HUES48 (cell line): ENCODE measurements around the gene NOC2L.
"Not testable (repeated sequence)": the region's sequence is repeated elsewhere in the genome, so short reads cannot be mapped to it uniquely, and the experiment has no call there.

Source experiments
- H3K27ac ChIP-seq: one replicate; pipeline ENCODE4 v1.7.0; 2013; ENCODE audit warnings: low read depth, low read length, inconsistent platforms
- H3K27me3 ChIP-seq: 2 replicates; pipeline ENCODE4 v1.6.1; 2013; ENCODE audit warnings: mild to moderate bottlenecking, low read length; ENCODE audit not compliant: control insufficient read depth, insufficient read depth
- H3K36me3 ChIP-seq: 2 replicates; pipeline ENCODE4 v1.6.1; 2013; ENCODE audit warnings: low read length; ENCODE audit not compliant: control insufficient read depth, insufficient read depth
- H3K4me1 ChIP-seq: 2 replicates; pipeline ENCODE4 v1.6.1; 2013; ENCODE audit warnings: mild to moderate bottlenecking, low read length; ENCODE audit not compliant: control insufficient read depth, insufficient read depth
- H3K4me3 ChIP-seq: 2 replicates; pipeline ENCODE4 v1.5.1; 2013; ENCODE audit warnings: mild to moderate bottlenecking, low read depth, low read length
- H3K9ac ChIP-seq: 2 replicates; pipeline ENCODE4 v1.6.1; 2013; ENCODE audit warnings: mild to moderate bottlenecking, low read depth, low read length, moderate library complexity
- H3K9me3 ChIP-seq: 2 replicates; pipeline ENCODE4 v1.6.1; 2013; ENCODE audit warnings: low read length; ENCODE audit not compliant: control insufficient read depth, insufficient read depth

NOC2L gene

DNA sequence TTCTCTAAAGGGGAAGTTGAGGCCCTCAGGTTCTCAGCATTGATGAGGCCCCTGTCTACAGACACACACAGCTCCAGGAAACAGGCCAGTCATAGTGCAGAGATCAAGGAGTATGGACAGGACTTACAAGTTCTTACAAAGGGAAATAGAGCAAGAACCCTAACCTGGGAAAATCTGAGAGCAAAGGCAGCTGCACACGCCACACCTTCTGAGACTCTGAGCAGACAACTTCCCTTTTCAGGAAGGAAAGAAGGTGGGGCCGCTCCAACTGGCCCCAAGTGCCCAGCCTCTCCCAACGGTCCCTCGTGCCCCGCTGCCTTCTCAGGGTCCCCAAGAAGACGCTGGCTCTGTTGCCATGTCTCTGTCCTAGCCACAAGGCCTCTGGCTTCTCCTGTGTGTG lies 3.6 kb downstream of the NOC2L start:
- Histone ChIP-seq H3K27ac (no peak overlapping the region), H3K36me3 (peaks cover 64% of the 10 kb centered on the region), H3K9me3 (no peaks in the 10 kb centered on the region), H3K9ac (no peak overlapping the region), H3K27me3 (peaks cover 11% of the 10 kb centered on the region), H3K4me1 (no peaks in the 10 kb centered on the region), H3K4me3 (no peak overlapping the region)

DNA sequence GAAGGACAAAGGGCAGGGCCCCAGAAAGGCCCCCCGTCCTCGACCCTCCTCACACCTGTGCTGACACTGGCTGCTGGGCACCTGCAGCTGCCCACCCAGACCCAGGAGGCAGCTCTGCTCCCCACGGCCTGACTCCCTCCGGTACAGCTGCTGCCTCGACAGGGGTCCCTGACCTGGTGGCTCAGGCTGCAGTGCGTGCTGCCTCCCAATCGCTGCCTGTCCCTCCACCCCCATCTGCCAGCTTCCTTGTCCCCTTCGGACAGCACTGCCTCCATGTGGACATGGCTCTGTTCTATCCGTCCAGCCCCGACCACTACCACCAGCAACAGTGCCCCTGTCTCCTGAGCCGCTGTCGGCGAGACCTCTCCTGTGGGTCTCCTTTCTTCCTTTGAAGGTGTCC lies 4.1 kb downstream of the NOC2L start:
- Histone ChIP-seq H3K27ac (no peak overlapping the region), H3K36me3 (peaks cover 70% of the 10 kb centered on the region), H3K27me3 (peaks cover 7% of the 10 kb centered on the region), H3K4me1 (no peaks in the 10 kb centered on the region), H3K4me3 (no peak overlapping the region), H3K9ac (no peak overlapping the region), H3K9me3 (no peaks in the 10 kb centered on the region)

DNA sequence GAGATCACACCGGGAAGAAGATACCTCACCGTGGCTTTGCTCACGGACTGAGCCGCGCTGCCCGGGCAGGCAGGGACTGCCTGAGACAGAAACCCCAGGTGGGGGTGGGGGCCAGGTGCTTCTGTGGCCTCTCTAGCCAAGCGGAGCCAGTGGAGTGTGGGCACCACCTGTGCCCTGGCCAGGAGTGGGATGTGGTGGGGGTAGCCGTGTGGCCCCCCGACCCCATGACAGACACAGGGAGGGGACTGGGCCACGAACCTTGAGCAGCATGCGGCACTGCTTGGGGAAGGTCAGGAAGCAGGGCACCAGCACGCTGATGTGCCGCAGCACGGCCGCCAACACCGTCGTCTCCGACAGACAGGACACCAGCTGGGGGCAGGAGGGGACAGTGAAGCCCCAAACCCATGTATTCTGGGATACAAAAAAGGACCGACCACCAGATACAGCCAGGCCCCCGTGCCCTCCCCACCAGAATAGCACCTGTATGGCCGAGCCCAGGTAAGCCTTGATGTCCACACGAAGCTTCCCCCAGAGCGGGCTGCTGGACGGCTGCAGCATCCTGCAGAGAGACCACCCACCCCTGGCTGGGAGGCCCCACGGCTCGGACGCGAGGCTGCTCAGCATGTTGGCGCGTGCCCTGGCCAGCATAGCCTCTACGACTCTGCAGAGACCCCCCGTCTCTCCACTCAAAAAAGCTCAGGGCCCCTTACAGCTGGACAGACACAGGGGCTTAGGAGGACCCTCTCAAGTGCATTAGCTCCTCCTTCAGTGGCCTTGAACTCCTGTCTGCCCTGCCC lies 5.3 kb downstream of the NOC2L start:
- Histone ChIP-seq H3K27ac (no peak overlapping the region), H3K4me1 (no peaks in the 10 kb centered on the region), H3K27me3 (no peaks in the 10 kb centered on the region), H3K9ac (no peak overlapping the region), H3K4me3 (no peak overlapping the region), H3K36me3 (peaks cover 82% of the 10 kb centered on the region), H3K9me3 (no peaks in the 10 kb centered on the region)

DNA sequence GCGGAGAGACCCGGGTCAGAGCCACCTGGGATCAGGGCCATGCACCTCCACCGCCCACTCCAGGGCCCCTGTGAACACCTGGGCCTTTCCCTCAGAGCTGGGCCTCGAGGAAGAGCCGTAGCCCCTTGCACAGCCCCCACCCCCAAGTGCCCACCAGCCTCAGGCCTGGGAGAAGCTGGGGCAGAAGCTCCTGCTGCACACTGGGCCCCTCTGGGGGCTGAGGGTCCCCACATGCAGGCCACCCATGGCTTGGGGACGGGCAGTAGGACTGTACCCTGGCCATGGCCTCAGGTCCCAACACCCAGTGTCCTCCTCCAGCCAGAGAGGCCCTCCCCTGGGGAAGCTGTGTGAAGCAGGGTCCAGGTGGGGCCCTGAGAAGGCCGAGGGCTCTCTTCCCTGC lies 6.5 kb downstream of the NOC2L start:
- H3K4me3 ChIP-seq = no peak overlapping the region
- H3K36me3 ChIP-seq = peaks cover 92% of the 10 kb centered on the region
- H3K9me3 ChIP-seq = no peaks in the 10 kb centered on the region
- no peak overlapping the region for H3K27ac ChIP-seq
- H3K9ac ChIP-seq = no peak overlapping the region
- no peaks in the 10 kb centered on the region for H3K4me1 ChIP-seq
- no peaks in the 10 kb centered on the region for H3K27me3 ChIP-seq

DNA sequence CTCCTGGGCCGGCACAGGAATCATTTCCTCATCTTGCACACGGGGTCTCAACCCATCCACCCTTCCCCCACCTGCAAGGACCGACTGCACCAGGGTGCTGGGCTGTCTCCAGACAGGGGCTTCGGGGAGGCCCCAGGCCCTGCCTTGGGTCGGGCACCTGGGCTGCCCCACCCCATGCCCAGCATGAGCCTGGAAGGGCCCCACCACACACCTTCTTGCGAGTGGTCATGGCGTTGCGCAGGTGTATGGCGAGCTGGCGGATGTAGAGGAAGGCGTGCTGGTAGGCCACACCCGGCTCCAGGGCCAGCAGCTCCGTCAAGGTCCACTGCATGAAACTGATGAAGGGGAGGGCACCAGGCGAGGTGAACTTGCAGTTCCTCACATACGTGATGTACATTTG lies 6.9 kb downstream of the NOC2L start:
- Histone ChIP-seq H3K4me3 (no peak overlapping the region), H3K27ac (no peak overlapping the region), H3K36me3 (peaks cover 95% of the 10 kb centered on the region), H3K9me3 (no peaks in the 10 kb centered on the region), H3K27me3 (no peaks in the 10 kb centered on the region), H3K9ac (no peak overlapping the region), H3K4me1 (no peaks in the 10 kb centered on the region)

DNA sequence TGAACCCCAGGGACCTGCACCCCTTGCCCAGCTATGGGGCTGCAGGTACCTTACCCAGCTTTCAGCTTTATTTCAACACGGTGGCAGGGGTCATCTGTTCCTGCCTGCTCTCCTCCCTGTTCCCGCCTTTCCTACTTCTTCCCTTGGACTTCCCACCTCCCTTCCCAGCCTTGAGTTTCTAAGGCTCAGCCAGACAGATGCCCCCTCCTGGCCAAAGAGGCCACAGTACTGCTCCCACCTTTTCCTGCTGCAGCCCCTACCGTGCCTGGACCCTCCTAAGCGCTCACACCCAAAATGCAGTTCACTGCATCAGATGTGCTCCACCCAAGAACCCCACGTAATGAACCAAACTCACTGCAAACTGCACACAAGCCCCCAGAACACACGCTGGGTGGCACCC lies 7.7 kb downstream of the NOC2L start:
- Histone ChIP-seq H3K9ac (no peak overlapping the region), H3K27me3 (no peaks in the 10 kb centered on the region), H3K4me3 (no peak overlapping the region), H3K27ac (no peak overlapping the region), H3K36me3 (peaks cover 94% of the 10 kb centered on the region), H3K4me1 (no peaks in the 10 kb centered on the region), H3K9me3 (no peaks in the 10 kb centered on the region)

DNA sequence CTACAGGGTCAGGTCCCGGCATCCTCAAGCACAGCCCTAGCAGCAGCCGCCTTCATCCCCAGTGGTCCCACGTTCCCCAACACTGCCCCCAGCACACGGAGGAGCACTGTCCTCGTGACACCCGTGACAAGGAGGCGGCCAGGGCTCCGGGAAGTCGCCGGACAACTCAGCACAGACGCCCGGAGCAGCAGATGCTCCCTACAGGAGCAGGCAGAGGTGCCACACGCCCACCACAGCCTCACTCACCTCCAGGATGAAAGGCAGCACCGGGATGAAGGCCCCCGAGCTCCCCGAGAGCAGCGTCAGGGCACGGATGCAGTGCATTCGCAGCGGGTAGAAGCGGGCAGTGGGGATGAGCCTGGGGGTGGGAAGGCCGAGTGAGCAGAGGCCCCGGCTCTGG lies 8.2 kb downstream of the NOC2L start:
- Histone ChIP-seq H3K36me3 (peaks cover 94% of the 10 kb centered on the region), H3K27me3 (no peaks in the 10 kb centered on the region), H3K9ac (no peak overlapping the region), H3K27ac (no peak overlapping the region), H3K4me1 (no peaks in the 10 kb centered on the region), H3K4me3 (no peak overlapping the region), H3K9me3 (no peaks in the 10 kb centered on the region)

DNA sequence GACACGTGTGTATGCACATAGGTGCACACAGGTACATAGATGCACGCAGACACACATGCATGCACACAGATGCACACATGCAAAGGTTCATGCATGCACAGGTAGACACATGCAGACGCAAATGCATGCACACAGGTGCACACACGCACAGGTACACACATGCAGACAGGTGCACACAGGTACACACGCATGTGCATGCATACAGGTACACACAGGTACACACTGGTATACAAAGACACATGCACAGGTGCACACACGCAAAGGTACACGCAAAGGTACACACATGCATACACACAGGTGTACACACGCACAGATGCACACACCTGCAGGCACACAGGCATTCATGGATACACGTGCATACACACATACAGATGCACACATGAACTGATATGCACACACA lies 8.8 kb downstream of the NOC2L start:
- H3K4me1 ChIP-seq = no peaks in the 10 kb centered on the region
- H3K36me3 ChIP-seq = peaks cover 93% of the 10 kb centered on the region
- no peaks in the 10 kb centered on the region for H3K9me3 ChIP-seq
- no peak overlapping the region for H3K4me3 ChIP-seq
- H3K27ac ChIP-seq = no peak overlapping the region
- no peak overlapping the region for H3K9ac ChIP-seq
- H3K27me3 ChIP-seq = no peaks in the 10 kb centered on the region

DNA sequence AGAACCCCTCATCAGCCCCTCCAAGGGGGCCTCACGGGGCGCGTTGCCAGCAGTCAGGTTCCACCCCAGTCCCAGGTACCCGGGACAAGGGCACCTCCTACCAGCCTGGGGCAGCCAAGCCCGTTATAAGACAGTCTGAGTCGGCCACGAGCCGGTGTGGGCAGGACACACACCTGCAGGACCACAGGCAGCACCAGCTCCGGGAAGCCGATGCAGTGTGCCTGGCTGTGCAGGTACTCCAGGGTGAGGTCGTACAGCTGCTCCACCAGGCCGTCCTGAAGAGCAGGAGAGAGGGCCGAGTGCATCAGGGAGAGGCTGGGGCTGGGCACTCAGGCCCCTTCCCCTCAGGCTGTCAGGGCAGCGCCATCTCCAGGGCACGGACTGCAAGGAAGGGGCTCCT lies 11.1 kb downstream of the NOC2L start:
- no peak overlapping the region for H3K9ac ChIP-seq
- no peaks in the 10 kb centered on the region for H3K9me3 ChIP-seq
- no peak overlapping the region for H3K27ac ChIP-seq
- peaks cover 3% of the 10 kb centered on the region; the same call in 1 of the 2 replicates for H3K4me1 ChIP-seq
- peaks cover 5% of the 10 kb centered on the region for H3K27me3 ChIP-seq
- no peak overlapping the region for H3K4me3 ChIP-seq
- H3K36me3 ChIP-seq = peaks cover 77% of the 10 kb centered on the region

DNA sequence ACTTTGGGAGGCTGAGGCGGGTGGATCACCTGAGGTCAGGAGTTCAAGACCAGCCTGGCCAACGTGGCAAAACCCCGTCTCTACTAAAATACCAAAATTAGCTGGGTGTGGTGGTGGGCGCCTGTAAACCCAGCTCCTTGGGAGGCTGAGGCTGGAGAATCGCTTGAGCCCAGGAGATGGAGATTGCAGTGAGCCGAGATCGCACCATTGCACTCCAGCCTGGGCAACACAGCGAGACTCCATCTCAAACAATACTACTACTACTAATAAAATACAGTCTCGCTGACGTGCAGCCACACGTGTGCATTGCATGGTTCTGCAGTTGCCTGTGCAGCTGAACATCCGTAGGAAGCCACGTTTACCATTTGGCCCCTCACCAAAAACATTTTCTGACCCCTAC lies 12.2 kb downstream of the NOC2L start:
- H3K4me1 ChIP-seq, H3K27ac ChIP-seq, H3K4me3 ChIP-seq, H3K9ac ChIP-seq, H3K9me3 ChIP-seq: not testable (repeated sequence)
- peaks cover 65% of the 10 kb centered on the region for H3K36me3 ChIP-seq
- peaks cover 16% of the 10 kb centered on the region for H3K27me3 ChIP-seq

DNA sequence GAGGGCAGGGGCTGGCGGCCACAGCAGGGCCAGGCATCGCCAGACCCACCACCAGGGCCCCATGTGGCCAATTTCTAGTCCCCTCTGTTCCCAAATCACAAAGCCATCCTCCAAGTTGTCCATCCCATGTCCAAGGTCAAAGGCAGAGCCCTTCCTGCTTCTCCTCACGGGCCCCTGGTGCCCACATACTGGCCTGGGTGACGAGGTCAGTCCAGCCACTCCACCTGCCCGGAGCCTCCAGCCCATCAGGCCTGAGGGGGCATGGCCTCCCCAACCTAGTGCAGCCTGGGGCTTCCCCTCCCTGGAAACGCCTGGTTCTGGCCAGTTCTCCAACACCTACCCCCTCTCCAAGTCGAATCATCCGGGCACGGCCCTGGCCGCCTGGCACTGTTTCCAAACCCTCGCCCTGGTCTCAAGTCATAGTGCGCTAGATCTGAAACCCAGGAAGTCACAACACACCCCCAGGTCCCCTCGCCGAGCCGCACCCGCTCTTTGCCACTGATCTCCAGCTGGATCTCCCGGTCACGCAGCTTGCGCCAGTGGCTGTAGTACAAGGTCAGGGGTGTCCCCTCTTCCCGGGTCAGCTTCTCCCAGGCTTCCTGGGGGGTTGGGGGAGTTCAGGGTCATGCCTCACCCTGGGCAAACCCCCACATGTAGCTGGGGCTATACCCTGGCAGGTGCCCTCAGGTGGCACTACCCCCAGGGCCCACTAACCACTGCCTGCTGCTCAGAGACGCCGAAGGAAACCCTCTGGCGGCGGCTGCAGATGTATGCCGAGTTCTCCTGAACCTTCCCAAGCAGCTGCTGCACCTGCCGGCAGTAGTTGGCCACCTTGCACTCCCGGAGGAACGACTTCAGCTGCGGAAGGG lies 13.1 kb downstream of the NOC2L start:
- H3K27me3 ChIP-seq = peaks cover 24% of the 10 kb centered on the region
- peaks cover 6% of the 10 kb centered on the region; the same call in 1 of the 2 replicates for H3K4me1 ChIP-seq
- H3K36me3 ChIP-seq = peaks cover 60% of the 10 kb centered on the region
- no peak overlapping the region for H3K9ac ChIP-seq
- no peak overlapping the region for H3K27ac ChIP-seq
- no peak overlapping the region for H3K4me3 ChIP-seq
- H3K9me3 ChIP-seq = no peaks in the 10 kb centered on the region
